Pulmonary artery endothelial cell (primary cell): ENCODE measurements around the gene LIG1. TPM values are rescaled to one million over a fixed set of nuclear protein-coding genes. Genes with fewer than 3 reads are reported as not detected.
"Not testable (repeated sequence)": the region's sequence is repeated elsewhere in the genome, so short reads cannot be mapped to it uniquely, and the experiment has no call there.

Experiments
- DNase-seq: peaks from one replicate; pipeline ENCODE4 v3.0.0-alpha.2; 2011; ENCODE audit warnings: low read depth, low spot score
- total RNA-seq: library from RNA; depleted of rRNA; stranded (reverse); fragments of >200 nt; gene quantifications from 2 replicates; pipeline ENCODE4 v1.2.3, GENCODE V29; 2014

Gene LIG1
- total RNA-seq, 1 donor from 2014 or later, result 50.2 TPM

DNA sequence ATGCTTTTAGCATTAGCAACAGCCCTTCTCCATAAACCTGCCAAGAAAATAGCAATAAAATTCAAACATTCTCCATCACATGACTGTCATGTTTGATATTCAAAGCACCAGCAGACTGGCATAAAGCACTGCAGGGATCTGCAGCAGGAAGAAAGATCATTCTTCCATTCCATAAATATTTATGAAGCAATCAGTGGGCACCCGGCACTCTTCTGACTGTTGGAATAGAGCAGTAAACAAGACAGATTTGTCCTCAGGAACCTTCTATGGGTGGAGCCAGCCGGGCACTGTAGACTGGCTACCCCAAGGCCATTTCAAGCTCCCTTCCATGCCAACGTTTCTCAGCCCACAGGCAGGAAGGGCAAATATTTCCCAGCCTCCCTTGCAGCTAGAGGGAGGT is 85.1 kb downstream of the LIG1 start:
- DNase-seq, result no peak

DNA sequence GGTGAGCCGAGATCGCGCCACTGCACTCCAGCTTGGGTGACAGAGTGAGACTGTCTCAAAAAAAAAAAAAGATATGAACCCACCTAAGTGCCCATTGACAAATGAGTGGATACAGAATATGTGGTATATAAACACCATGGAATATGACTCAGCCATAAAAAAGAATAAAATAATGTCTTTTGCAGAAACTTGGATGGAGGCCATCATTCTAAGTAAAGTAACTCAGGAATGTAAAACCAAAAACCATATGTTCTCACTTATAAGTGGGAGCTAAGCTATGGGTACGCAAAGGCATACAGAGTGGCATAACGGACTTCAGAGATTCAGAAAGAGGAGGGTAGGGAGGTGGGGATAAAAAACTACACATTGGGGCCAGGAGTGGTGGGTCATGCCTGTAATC is 89.0 kb downstream of the LIG1 start:
- no peak for DNase-seq

DNA sequence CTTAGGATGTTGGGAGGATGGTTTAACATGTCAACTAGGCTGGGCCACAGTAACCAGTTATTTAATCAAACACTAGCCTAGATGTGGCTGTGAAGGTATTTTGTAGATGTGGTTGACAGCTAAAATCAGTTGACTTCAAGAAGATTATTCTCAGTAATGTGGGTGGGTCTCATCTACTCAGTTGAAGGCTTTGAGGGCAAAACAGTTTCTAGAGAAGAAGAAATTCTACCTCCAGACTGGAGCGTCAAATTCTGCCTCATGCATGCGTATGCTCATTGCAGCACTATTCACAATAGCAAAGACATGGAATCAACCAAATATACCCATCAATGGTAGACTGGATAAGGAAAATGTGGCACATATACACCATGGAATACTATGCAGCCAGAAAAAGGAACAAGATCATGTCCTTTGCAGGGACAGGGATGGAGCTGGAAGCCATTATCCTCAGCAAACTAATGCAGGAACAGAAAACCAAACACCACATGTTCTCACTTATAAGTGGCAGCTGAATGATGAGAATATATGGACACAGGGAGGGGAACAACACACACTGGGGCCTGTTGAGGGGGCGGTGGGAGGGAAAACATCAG is 99.9 kb downstream of the LIG1 start:
- not testable (repeated sequence) for DNase-seq

DNA sequence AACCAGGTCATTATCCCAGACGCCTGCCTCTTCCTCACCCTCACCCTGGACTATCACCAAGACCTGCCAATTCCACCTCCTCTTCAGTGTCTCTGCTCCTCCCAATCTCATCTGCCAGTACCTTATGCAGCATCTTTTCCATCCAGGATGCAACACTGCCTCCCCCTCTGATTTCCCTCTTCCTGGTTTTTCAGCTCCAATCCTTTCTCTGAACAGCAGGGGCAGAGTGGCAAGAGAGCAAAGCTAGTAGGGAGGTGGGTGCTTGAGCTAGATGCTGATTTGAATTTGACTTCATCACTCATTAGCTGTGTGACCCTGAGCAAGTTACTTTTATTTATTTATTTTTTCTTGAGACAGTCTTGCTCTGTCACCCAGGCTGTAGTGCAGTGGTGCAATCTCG is 100.7 kb downstream of the LIG1 start:
- DNase-seq, result no peak

Other genes with a start within 250 kb of the LIG1 start
- gene BSPH1, start 178.2 kb downstream of the LIG1 start, total RNA-seq, result not detected in 2 replicates
- not detected in 2 replicates for gene ELSPBP1, start 175.7 kb downstream of the LIG1 start, total RNA-seq
- not detected in 2 replicates for gene CABP5, start 126.3 kb downstream of the LIG1 start, total RNA-seq
- gene PLA2G4C, start 59.5 kb downstream of the LIG1 start, total RNA-seq, result 58.5 and 59.5 TPM in 2 replicates
- 4.5 and 4.9 TPM in 2 replicates for gene ZSWIM9, start 336 bp upstream of the LIG1 start, total RNA-seq
- gene CARD8, start 85.6 kb upstream of the LIG1 start, total RNA-seq, result 92.5 and 103 TPM in 2 replicates
- 0.66 and 0.81 TPM in 2 replicates for gene ZNF114, start 99.7 kb upstream of the LIG1 start, total RNA-seq
- gene EMP3, start 155.2 kb upstream of the LIG1 start, total RNA-seq, result 51.2 and 82.6 TPM in 2 replicates
- gene TMEM143, start 193.6 kb upstream of the LIG1 start, total RNA-seq, result 1.5 and 2.7 TPM in 2 replicates
- not detected in 2 replicates for gene SYNGR4, start 194.0 kb upstream of the LIG1 start, total RNA-seq
- gene KDELR1, start 221.2 kb upstream of the LIG1 start, total RNA-seq, result 45.6 and 47.8 TPM in 2 replicates
- gene GRIN2D, start 223.3 kb upstream of the LIG1 start, total RNA-seq, result 0.39 and 0.40 TPM in 2 replicates